Panc1 (cell line): ENCODE data around the gene NTM. TPM values are rescaled to one million over a fixed set of nuclear protein-coding genes. Genes with fewer than 3 reads are reported as not detected.

ENCODE experiments used
- ATAC-seq: fragments of 200-7000 bp; cut with Tn5 transposase; 2 replicates; pipeline ENCODE4 v1.9.1; 2020; ENCODE audit warnings: mild to moderate bottlenecking, moderate library complexity
- BruUV-seq: library from RNA; stranded (reverse); fragments of 400-500 nt; replicated peaks from 2 replicates; lab custom pipeline; 2021; lab: Mats Ljungman, UMichigan
- CTCF ChIA-PET: fragments of 300-600 bp; sonication (Branson Sonifier 250); formaldehyde crosslinking; loops from one replicate; lab custom pipeline; 2022; ENCODE audit warnings: antibody characterized with exemption; lab: Charles Lee
- POLR2A ChIA-PET: fragments of 300-600 bp; sonication (Branson Sonifier 250); formaldehyde crosslinking; loops from one replicate; lab custom pipeline; 2022; ENCODE audit warnings: antibody characterized with exemption; lab: Charles Lee
- DNase-seq: peaks from one replicate; pipeline ENCODE4 v3.0.0-alpha.2; 2010; ENCODE audit warnings: low read depth, low spot score
- H3K27ac ChIP-seq: 2 replicates; pipeline ENCODE4 v1.5.1; 2011; ENCODE audit warnings: mild to moderate bottlenecking, low read length, inconsistent platforms
- H3K27me3 ChIP-seq: fragments of 200-500 bp; sonication (Bioruptor generic); 2 replicates; pipeline ENCODE4 v1.6.0; 2014; ENCODE audit warnings: low read length, inconsistent platforms; ENCODE audit not compliant: control insufficient read depth, insufficient read depth
- H3K36me3 ChIP-seq: fragments of 200-500 bp; sonication (Bioruptor generic); 2 replicates; pipeline ENCODE4 v1.5.1; 2014; ENCODE audit warnings: inconsistent platforms, mild to moderate bottlenecking, low read length, moderate library complexity; ENCODE audit not compliant: control insufficient read depth, insufficient read depth
- H3K4me1 ChIP-seq: 2 replicates; pipeline ENCODE4 v1.5.1; 2011; ENCODE audit warnings: inconsistent platforms, mild to moderate bottlenecking, low read length, moderate library complexity; ENCODE audit not compliant: control insufficient read depth, insufficient read depth
- H3K4me3 ChIP-seq, 2 experiments: 2 replicates each; pipeline ENCODE4 v1.5.1; 2011 to 2012; ENCODE audit warnings: low read depth in 2 of 2, low read length in 2 of 2, mild to moderate bottlenecking in 2 of 2, inconsistent platforms in 1 of 2, moderate library complexity in 1 of 2
- H3K9me3 ChIP-seq: fragments of 200-500 bp; sonication (Bioruptor generic); 2 replicates; pipeline ENCODE4 v1.5.1; 2014; ENCODE audit warnings: low read depth, mild to moderate bottlenecking, inconsistent platforms, low read length, moderate library complexity; ENCODE audit not compliant: control insufficient read depth, insufficient read depth
- POLR2AphosphoS5 ChIP-seq: IDR thresholded peaks from 2 replicates; pipeline ENCODE4 v1.6.1; 2012; ENCODE audit warnings: mild to moderate bottlenecking, low read depth, low read length, moderate library complexity
- SIN3A ChIP-seq: IDR thresholded peaks from 2 replicates; pipeline ENCODE4 v1.6.1; 2012; ENCODE audit warnings: low read depth, mild to moderate bottlenecking, low read length, moderate library complexity, borderline replicate concordance; ENCODE audit not compliant: insufficient read depth
- TCF7L2 ChIP-seq: IDR thresholded peaks from 2 replicates; pipeline ENCODE4 v1.6.1; 2011; ENCODE audit warnings: mild to moderate bottlenecking, low read depth, low read length, inconsistent platforms
- in situ Hi-C: cut with HindIII; loops from 2 replicates; pipeline ENCODE4 v1.10.0; 2016; ENCODE audit warnings: low sequenced_read_pairs, low pct_unique_long_range_greater_than_20kb
- intact Hi-C: fragments of 100-400 bp; cut with micrococcal nuclease; formaldehyde crosslinking; loops from one replicate; pipeline ENCODE4 v1.10.0; 2022; ENCODE audit not compliant: unreplicated experiment
- total RNA-seq: library from RNA; stranded (reverse); gene quantifications from one replicate; pipeline ENCODE4 v1.2.1, GENCODE V29; 2021; ENCODE audit not compliant: unreplicated experiment
- TF ChIP-seq, protein P1 (sequence below), 2 experiments: IDR thresholded peaks; 2 replicates each; pipeline ENCODE4 v1.6.1; 2011 to 2012; ENCODE audit warnings: low read depth in 2 of 2, control low read depth in 1 of 2, low read length in 1 of 2, mild to moderate bottlenecking in 1 of 2, moderate library complexity in 1 of 2; ENCODE audit not compliant: insufficient read depth in 1 of 2
- TF ChIP-seq, protein P2 (sequence below): fragments of 450-650 bp; IDR thresholded peaks from 2 replicates; pipeline ENCODE4 v1.5.1; 2017; ENCODE audit warnings: mild to moderate bottlenecking

The NTM gene
- total RNA-seq, 1 experiment from 2014 or later = 0.10 TPM

DNA sequence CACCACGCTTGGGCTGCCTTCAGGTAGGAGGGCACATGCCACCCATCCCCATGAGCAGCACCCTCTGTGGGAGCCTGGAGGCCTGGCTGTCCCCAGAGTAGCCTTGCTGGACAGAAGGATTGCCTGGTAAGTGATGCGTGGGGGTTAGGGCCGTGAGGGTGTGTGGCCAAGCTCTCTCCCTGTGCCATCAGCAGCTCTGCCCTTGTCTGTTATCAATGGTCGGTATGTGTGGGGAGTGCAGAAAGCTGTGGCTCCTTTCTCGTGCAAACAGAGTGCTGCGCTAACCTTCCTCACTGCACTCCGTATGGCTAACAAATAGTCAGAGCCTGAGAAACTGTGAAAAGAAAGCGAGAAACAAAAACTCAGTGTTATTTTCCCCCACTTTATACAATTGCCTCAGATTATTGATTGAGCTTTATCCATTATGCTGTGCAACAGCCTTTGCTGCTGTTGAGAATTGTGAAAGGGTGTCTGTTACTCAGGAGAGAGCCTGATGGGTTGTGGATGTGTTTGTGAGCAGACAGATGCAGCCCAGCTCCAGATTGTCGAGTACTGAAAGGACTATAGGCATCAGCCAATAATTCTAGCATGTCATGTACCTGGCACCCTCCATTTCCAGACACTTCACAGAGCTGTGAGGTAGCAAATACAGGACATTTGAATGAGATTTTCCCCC, 432.2 kb downstream of the NTM start:
- H3K27me3 ChIP-seq = peaks cover 6% of the 10 kb centered on the region; the same call in 1 of the 2 replicates
- no peaks in the 10 kb centered on the region for H3K36me3 ChIP-seq
- no peak for TF ChIP-seq SIN3A
- TF ChIP-seq TCF7L2 = no peak
- TF ChIP-seq, protein P1, sequence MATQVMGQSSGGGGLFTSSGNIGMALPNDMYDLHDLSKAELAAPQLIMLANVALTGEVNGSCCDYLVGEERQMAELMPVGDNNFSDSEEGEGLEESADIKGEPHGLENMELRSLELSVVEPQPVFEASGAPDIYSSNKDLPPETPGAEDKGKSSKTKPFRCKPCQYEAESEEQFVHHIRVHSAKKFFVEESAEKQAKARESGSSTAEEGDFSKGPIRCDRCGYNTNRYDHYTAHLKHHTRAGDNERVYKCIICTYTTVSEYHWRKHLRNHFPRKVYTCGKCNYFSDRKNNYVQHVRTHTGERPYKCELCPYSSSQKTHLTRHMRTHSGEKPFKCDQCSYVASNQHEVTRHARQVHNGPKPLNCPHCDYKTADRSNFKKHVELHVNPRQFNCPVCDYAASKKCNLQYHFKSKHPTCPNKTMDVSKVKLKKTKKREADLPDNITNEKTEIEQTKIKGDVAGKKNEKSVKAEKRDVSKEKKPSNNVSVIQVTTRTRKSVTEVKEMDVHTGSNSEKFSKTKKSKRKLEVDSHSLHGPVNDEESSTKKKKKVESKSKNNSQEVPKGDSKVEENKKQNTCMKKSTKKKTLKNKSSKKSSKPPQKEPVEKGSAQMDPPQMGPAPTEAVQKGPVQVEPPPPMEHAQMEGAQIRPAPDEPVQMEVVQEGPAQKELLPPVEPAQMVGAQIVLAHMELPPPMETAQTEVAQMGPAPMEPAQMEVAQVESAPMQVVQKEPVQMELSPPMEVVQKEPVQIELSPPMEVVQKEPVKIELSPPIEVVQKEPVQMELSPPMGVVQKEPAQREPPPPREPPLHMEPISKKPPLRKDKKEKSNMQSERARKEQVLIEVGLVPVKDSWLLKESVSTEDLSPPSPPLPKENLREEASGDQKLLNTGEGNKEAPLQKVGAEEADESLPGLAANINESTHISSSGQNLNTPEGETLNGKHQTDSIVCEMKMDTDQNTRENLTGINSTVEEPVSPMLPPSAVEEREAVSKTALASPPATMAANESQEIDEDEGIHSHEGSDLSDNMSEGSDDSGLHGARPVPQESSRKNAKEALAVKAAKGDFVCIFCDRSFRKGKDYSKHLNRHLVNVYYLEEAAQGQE (IDR thresholded peaks at IDR 0.05; ENCODE audit: insufficient read depth in 1 of 2, low read depth in 2 of 2, low read length in 1 of 2) = no peak
- TF ChIP-seq POLR2AphosphoS5 = no peak
- TF ChIP-seq, protein P2, sequence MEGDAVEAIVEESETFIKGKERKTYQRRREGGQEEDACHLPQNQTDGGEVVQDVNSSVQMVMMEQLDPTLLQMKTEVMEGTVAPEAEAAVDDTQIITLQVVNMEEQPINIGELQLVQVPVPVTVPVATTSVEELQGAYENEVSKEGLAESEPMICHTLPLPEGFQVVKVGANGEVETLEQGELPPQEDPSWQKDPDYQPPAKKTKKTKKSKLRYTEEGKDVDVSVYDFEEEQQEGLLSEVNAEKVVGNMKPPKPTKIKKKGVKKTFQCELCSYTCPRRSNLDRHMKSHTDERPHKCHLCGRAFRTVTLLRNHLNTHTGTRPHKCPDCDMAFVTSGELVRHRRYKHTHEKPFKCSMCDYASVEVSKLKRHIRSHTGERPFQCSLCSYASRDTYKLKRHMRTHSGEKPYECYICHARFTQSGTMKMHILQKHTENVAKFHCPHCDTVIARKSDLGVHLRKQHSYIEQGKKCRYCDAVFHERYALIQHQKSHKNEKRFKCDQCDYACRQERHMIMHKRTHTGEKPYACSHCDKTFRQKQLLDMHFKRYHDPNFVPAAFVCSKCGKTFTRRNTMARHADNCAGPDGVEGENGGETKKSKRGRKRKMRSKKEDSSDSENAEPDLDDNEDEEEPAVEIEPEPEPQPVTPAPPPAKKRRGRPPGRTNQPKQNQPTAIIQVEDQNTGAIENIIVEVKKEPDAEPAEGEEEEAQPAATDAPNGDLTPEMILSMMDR = no peak
- in situ Hi-C loops = no loop called here
- ATAC-seq = no peak
- no peaks in the 10 kb centered on the region for H3K9me3 ChIP-seq
- no peak overlapping the region for H3K4me3 ChIP-seq
- POLR2A ChIA-PET = no interaction called here
- intact Hi-C loops = no loop called here
- CTCF ChIA-PET = no interaction called here
- no peak overlapping the region for H3K27ac ChIP-seq
- no TSS peak for BruUV-seq
- H3K4me1 ChIP-seq = no peaks in the 10 kb centered on the region
- no peak for DNase-seq

DNA sequence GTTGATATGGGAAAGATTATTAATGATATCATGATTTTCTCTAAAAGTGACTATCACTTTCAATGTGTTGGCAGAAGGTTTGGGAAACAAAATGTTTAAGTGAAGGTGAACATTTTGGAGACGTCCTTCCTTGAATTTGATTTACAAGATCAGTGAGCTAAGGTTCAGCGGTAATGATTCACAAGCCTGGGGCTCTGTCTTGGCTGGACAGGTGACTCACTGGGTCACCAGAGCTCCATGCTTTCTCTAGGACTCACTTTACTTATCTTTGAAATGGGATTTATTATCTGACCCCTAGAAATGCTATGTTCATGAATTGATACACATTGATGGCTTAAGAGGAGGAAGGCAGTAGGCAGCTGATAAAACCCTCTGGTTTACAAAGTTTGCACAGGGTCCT, 437.5 kb downstream of the NTM start:
- TF ChIP-seq, protein P1 (IDR thresholded peaks at IDR 0.05; ENCODE audit: insufficient read depth in 1 of 2, low read depth in 2 of 2, low read length in 1 of 2) = no peak
- TF ChIP-seq TCF7L2 (no peak), SIN3A (no peak), POLR2AphosphoS5 (no peak)
- TF ChIP-seq, protein P2 = no peak
- BruUV-seq = no TSS peak
- peaks cover 6% of the 10 kb centered on the region; the same call in 1 of the 2 replicates for H3K27me3 ChIP-seq
- POLR2A ChIA-PET = interaction anchor here (0.6 kb wide), 1 partner anchor 87 kb away, joined by 3 read pairs; no protein-coding TSS in a partner anchor
- intact Hi-C loops = no loop called here
- H3K4me3 ChIP-seq = no peak overlapping the region
- in situ Hi-C loops = no loop called here
- no peak overlapping the region for H3K27ac ChIP-seq
- ATAC-seq (no peak), DNase-seq (no peak)
- CTCF ChIA-PET = no interaction called here
- H3K4me1 ChIP-seq = no peaks in the 10 kb centered on the region
- H3K9me3 ChIP-seq = no peaks in the 10 kb centered on the region
- no peaks in the 10 kb centered on the region for H3K36me3 ChIP-seq
